Ascending aorta (tissue), 2 donors: ENCODE results near the gene APMAP. TPM values are rescaled to one million over a fixed set of nuclear protein-coding genes. Genes with fewer than 3 reads are reported as not detected.

Experiments
- DNase-seq, 2 donors: peaks; one replicate each; pipeline ENCODE4 v3.0.0-alpha.2; 2019; ENCODE audit warnings: low spot score in 2 of 2
- H3K27ac ChIP-seq, 2 donors: fragments of 200-600 bp; sonication (generic); one replicate each; pipeline ENCODE4 v1.5.1; 2016 to 2017; ENCODE audit warnings: mild to moderate bottlenecking in 1 of 2
- H3K27me3 ChIP-seq: fragments of 200-600 bp; sonication (generic); one replicate; pipeline ENCODE4 v1.5.1; 2017
- H3K36me3 ChIP-seq, 2 donors: fragments of 200-600 bp; sonication (generic); one replicate each; pipeline ENCODE4 v1.5.1; 2016
- H3K4me1 ChIP-seq, 2 donors: fragments of 200-600 bp; sonication (generic); one replicate each; pipeline ENCODE4 v1.5.1; 2016 to 2017; ENCODE audit warnings: mild to moderate bottlenecking in 1 of 2
- H3K4me3 ChIP-seq, 2 donors: fragments of 200-600 bp; sonication (generic); one replicate each; pipeline ENCODE4 v1.5.1; 2016 to 2017; ENCODE audit warnings: mild to moderate bottlenecking in 1 of 2
- H3K9me3 ChIP-seq, 2 donors: fragments of 200-600 bp; sonication (generic); one replicate each; pipeline ENCODE4 v1.5.1; 2016
- intact Hi-C: fragments of 100-400 bp; cut with DNase I; formaldehyde crosslinking; loops from one replicate; pipeline ENCODE4 v1.15.1; 2023
- total RNA-seq: library from RNA; depleted of rRNA; stranded (reverse); fragments of >200 nt; gene quantifications from one replicate; pipeline ENCODE4 v1.1.0, GENCODE V29; 2016
- TF ChIP-seq, protein P1 (sequence below), 3 experiments: fragments of 200-600 bp in 2 of 3; fragments of 450-650 bp in 1 of 3; sonication (generic) in 2 of 3; IDR thresholded peaks; one replicate each; pipeline ENCODE4 v1.5.1; 2016 to 2019; ENCODE audit warnings: antibody characterized with exemption in 3 of 3, mild to moderate bottlenecking in 1 of 3, moderate library complexity in 1 of 3

APMAP gene
- total RNA-seq, 1 donor from 2014 or later: 44.8 TPM

DNA sequence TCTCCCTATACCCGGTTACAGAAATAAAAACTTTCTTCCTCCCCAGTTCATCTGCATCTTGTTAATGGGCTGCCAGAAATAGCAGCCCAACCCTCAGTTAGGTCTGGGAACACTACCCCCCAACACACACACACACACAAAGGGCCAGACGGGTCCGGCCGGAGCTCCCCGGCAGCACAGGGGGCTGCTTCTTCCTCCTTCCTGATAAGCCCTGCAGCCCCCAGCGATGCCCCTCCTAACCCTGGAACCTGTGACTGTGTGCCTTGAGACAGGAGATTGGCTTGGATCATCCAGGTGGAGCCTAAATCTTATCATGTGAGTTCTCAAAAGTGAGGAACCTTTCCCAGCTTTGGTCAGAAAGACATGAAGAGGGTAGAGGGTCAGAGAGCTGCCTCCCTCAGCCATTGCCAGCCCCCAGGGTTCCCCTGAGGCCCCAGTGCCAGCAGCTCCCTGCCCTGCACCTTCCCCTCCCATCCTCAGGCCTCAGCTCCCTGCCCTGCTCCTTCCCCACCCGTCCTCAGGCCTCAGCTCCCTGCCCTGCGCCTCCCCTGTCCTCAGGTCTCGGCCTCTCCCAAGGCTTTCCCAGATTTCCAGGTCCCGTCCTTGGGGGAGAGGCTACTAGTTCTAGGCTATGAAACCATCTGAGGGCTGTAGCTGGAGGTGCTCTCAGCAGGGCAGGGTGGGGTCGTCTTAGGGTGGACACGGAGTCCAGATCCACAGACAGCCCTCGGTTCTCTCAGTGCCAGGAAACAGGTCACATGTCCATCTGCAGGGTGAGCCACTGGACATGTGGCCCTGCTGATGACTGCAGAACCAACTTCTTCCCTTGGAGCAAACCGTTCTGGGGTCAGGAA, 77.9 kb downstream of the APMAP start:
- no peak for DNase-seq
- H3K27ac ChIP-seq: no peak overlapping the region
- H3K27me3 ChIP-seq: no peaks in the 10 kb centered on the region
- peaks cover 0 to 2% of the 10 kb centered on the region in 2 donors for H3K4me1 ChIP-seq
- no peak overlapping the region for H3K4me3 ChIP-seq
- intact Hi-C loops: loop anchor here (5.0 kb wide), 1 partner anchor 1472 kb away; no protein-coding TSS in a partner anchor
- TF ChIP-seq, protein P1, sequence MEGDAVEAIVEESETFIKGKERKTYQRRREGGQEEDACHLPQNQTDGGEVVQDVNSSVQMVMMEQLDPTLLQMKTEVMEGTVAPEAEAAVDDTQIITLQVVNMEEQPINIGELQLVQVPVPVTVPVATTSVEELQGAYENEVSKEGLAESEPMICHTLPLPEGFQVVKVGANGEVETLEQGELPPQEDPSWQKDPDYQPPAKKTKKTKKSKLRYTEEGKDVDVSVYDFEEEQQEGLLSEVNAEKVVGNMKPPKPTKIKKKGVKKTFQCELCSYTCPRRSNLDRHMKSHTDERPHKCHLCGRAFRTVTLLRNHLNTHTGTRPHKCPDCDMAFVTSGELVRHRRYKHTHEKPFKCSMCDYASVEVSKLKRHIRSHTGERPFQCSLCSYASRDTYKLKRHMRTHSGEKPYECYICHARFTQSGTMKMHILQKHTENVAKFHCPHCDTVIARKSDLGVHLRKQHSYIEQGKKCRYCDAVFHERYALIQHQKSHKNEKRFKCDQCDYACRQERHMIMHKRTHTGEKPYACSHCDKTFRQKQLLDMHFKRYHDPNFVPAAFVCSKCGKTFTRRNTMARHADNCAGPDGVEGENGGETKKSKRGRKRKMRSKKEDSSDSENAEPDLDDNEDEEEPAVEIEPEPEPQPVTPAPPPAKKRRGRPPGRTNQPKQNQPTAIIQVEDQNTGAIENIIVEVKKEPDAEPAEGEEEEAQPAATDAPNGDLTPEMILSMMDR (IDR thresholded peaks at IDR 0.05): no peak
- H3K9me3 ChIP-seq: no peaks in the 10 kb centered on the region
- no peaks in the 10 kb centered on the region for H3K36me3 ChIP-seq

DNA sequence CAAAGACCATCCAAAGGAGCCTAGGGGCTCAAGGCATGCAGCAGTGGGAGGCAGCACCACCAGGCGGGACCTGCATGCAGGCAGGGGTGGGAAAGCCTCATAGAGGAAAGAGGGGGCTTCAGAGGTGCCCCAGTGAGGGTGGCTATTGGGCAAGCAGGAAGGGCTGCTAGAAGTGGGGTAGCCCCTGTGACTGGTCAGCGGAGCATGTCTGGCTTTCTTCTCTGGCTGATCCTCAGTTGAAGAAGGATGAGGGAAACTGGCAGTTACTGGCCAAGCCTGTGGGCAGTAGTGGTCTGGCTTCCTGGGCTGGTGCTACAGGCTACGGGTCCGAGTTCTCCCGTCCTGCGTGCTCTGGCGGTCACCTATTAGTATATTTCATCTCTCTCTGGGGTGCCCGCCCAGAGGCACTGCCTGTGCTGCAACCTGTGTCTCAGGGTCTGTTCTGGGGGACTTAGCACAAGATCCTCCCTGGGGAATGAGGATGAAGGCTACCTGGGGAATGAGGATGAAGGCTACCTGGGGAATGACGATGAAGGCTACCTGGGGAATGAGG, 79.4 kb downstream of the APMAP start:
- Histone ChIP-seq H3K27me3 (no peaks in the 10 kb centered on the region), H3K4me1 (peaks cover 0 to 1% of the 10 kb centered on the region in 2 donors), H3K9me3 (peaks cover 0 to 5% of the 10 kb centered on the region in 2 donors), H3K4me3 (no peak overlapping the region), H3K36me3 (no peaks in the 10 kb centered on the region), H3K27ac (no peak overlapping the region)
- TF ChIP-seq, protein P1 (IDR thresholded peaks at IDR 0.05): no peak
- DNase-seq: no peak
- intact Hi-C loops: no loop called here

Other genes with a start within 250 kb of the APMAP start
- gene CST7, start 43.5 kb downstream of the APMAP start, total RNA-seq: not detected
- gene ACSS1, start 65.4 kb upstream of the APMAP start, total RNA-seq: 19.5 TPM
- gene VSX1, start 89.4 kb upstream of the APMAP start, total RNA-seq: not detected
- gene ENTPD6, start 203.0 kb upstream of the APMAP start, total RNA-seq: 66.5 TPM